ENCODE measurements around the gene FBXO42. TPM values are rescaled to one million over a fixed set of nuclear protein-coding genes. Genes with fewer than 3 reads are reported as not detected.
A peak's percentile ranks its signal among the peaks of the same experiment; 100 is the strongest.

Gene FBXO42
- total and polyA plus RNA-seq, 4 donors: 5.9 to 9.4 (median 6.5) TPM

DNA sequence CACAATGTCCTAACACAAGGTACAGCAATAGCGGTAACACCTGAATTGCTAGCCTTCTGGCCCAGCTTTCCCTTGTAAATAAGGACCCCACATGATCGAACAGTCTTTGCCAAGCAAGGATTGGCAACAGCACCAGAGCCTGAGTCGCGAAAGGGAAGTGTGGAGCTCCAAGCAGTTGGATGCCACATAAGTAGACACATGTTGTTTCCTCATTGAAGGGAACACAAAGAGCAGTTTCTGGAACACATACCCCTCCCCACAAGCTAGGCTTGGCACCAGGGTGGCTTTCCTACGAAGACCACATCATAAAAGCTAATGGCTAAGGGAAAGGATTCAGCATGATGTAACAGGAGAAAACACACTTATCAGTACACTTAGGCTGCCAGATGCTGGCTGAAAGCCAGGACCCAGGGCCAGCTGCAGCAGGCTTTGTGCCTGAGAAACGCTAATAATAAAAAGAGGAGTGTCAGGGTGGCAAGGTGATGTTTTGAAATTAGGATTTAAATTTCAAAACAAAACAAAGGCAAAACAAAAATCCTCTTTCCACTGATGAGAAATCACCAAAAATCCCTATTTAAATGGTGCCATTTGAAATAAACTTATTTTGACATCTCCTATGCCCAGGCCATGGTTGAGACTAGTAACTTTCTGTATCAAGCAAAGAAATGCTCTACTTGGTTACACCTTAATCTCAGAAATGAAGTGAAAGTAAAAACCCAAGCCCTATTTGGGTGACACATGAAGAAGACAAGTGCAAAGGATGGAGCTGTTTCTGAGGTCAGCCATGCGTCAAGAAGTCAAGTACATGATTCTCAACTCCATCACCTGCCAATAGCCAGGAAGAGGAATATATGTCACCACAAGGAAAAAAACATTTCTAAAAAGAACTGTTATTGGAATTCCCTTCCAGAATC lies 103.4 kb downstream of the FBXO42 start:
- 21% methylated on average over 7 of the region's 7 CpGs for WGBS
- peak; percentile 71 for TF ChIP-seq FOXA2 (IDR thresholded peaks at IDR 0.05)
- peak; percentile 53 for TF ChIP-seq YY1 (IDR thresholded peaks at IDR 0.05)
- no peak for TF ChIP-seq GABPA (IDR thresholded peaks at IDR 0.05 in 1 of 2, conservative IDR thresholded peaks at IDR 0.05 in 1 of 2)
- TF ChIP-seq SP1 (IDR thresholded peaks at IDR 0.05): peak; percentile 70
- peak; percentile 52 to 56 for TF ChIP-seq HNF4A (conservative IDR thresholded peaks at IDR 0.05)
- TF ChIP-seq RAD21 (IDR thresholded peaks at IDR 0.05): peak in 1 of 2 donors; percentile 35
- TF ChIP-seq RXRA (IDR thresholded peaks at IDR 0.05): peak; percentile 46 to 70
- peak; percentile 46 for TF ChIP-seq ZBTB33 (IDR thresholded peaks at IDR 0.05)
- peak; percentile 34 for TF ChIP-seq FOXA1 (IDR thresholded peaks at IDR 0.05)
- TF ChIP-seq EGR1 (IDR thresholded peaks at IDR 0.05; ENCODE audit: low read depth in 2 of 2): no peak
- peak; percentile 63 for TF ChIP-seq MAX (IDR thresholded peaks at IDR 0.05)
- no peak for TF ChIP-seq NR2F2 (IDR thresholded peaks at IDR 0.05)
- TF ChIP-seq TAF1 (conservative IDR thresholded peaks at IDR 0.05): no peak
- TF ChIP-seq, protein P1, sequence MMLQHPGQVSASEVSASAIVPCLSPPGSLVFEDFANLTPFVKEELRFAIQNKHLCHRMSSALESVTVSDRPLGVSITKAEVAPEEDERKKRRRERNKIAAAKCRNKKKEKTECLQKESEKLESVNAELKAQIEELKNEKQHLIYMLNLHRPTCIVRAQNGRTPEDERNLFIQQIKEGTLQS (IDR thresholded peaks at IDR 0.05): peak; percentile 69
- TF ChIP-seq JUND (IDR thresholded peaks at IDR 0.05): peak in 1 of 2 donors; percentile 43
- Histone ChIP-seq H3K4me3 (ENCODE audit: low read depth in 1 of 3, low read length in 3 of 3) (no peak overlapping the region), H3K27me3 (ENCODE audit: control insufficient read depth in 4 of 4, insufficient read depth in 4 of 4, low read length in 3 of 4) (no peaks in the 10 kb centered on the region), H3K27ac (ENCODE audit: low read depth in 1 of 2, low read length in 2 of 2) (peak overlapping the region; percentile 65), H3K9ac (ENCODE audit: low read depth in 1 of 2, low read length in 2 of 2) (peak overlapping the region in 1 of 2 donors; percentile 11), H3K4me1 (ENCODE audit: control insufficient read depth in 4 of 4, insufficient read depth in 4 of 4, low read length in 3 of 4) (peaks cover 5 to 38% (median 35%) of the 10 kb centered on the region in 4 donors), H3K36me3 (ENCODE audit: control insufficient read depth in 4 of 4, insufficient read depth in 3 of 4, low read depth in 1 of 4, low read length in 3 of 4) (peaks cover 2 to 15% (median 9%) of the 10 kb centered on the region in 4 donors), H3K9me3 (ENCODE audit: control insufficient read depth in 4 of 4, low read length in 3 of 4) (no peaks in the 10 kb centered on the region)
- DNase-seq (ENCODE audit: low spot score): peak; percentile 84

DNA sequence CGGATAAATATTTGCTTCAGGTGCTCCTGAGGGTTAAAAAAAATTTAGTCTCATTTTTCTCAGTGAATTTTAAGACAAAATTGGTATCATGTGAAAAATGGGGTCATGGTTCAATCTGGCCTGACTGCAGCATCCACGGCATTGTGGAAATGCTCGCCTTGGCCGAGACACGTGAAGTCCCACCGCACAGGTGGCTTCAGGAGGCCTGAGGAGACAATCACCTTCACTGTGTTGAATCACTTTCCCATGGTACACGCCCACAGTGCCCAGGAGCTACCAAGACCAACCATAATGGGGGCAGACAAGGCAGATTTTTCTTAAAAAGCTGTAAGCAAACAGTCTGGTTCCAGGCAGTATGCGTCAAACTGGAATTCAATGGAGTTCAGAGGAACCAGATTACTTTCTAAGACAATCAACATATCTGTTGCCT lies 104.3 kb downstream of the FBXO42 start:
- 81% methylated on average over 8 of the region's 8 CpGs for WGBS
- peak overlapping the region; percentile 52 to 65 for H3K27ac ChIP-seq (ENCODE audit: low read depth in 1 of 2, low read length in 2 of 2)
- peak overlapping the region in 1 of 2 donors; percentile 26 for H3K9ac ChIP-seq (ENCODE audit: low read depth in 1 of 2, low read length in 2 of 2)
- peaks cover 0 to 15% (median 9%) of the 10 kb centered on the region in 4 donors for H3K36me3 ChIP-seq (ENCODE audit: control insufficient read depth in 4 of 4, insufficient read depth in 3 of 4, low read depth in 1 of 4, low read length in 3 of 4)
- TF ChIP-seq NR2F2 (IDR thresholded peaks at IDR 0.05) (no peak), FOXA2 (IDR thresholded peaks at IDR 0.05) (no peak), YY1 (IDR thresholded peaks at IDR 0.05) (no peak), EGR1 (IDR thresholded peaks at IDR 0.05; ENCODE audit: low read depth in 2 of 2) (no peak), JUND (IDR thresholded peaks at IDR 0.05) (no peak), MAX (IDR thresholded peaks at IDR 0.05) (no peak)
- TF ChIP-seq, protein P2, sequence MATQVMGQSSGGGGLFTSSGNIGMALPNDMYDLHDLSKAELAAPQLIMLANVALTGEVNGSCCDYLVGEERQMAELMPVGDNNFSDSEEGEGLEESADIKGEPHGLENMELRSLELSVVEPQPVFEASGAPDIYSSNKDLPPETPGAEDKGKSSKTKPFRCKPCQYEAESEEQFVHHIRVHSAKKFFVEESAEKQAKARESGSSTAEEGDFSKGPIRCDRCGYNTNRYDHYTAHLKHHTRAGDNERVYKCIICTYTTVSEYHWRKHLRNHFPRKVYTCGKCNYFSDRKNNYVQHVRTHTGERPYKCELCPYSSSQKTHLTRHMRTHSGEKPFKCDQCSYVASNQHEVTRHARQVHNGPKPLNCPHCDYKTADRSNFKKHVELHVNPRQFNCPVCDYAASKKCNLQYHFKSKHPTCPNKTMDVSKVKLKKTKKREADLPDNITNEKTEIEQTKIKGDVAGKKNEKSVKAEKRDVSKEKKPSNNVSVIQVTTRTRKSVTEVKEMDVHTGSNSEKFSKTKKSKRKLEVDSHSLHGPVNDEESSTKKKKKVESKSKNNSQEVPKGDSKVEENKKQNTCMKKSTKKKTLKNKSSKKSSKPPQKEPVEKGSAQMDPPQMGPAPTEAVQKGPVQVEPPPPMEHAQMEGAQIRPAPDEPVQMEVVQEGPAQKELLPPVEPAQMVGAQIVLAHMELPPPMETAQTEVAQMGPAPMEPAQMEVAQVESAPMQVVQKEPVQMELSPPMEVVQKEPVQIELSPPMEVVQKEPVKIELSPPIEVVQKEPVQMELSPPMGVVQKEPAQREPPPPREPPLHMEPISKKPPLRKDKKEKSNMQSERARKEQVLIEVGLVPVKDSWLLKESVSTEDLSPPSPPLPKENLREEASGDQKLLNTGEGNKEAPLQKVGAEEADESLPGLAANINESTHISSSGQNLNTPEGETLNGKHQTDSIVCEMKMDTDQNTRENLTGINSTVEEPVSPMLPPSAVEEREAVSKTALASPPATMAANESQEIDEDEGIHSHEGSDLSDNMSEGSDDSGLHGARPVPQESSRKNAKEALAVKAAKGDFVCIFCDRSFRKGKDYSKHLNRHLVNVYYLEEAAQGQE (IDR thresholded peaks at IDR 0.05): no peak
- peak; percentile 35 for DNase-seq (ENCODE audit: low spot score)
- no peaks in the 10 kb centered on the region for H3K27me3 ChIP-seq (ENCODE audit: control insufficient read depth in 4 of 4, insufficient read depth in 4 of 4, low read length in 3 of 4)
- H3K4me3 ChIP-seq (ENCODE audit: low read depth in 1 of 3, low read length in 3 of 3): no peak overlapping the region
- peaks cover 5 to 35% (median 31%) of the 10 kb centered on the region in 4 donors for H3K4me1 ChIP-seq (ENCODE audit: control insufficient read depth in 4 of 4, insufficient read depth in 4 of 4, low read length in 3 of 4)
- no peaks in the 10 kb centered on the region for H3K9me3 ChIP-seq (ENCODE audit: control insufficient read depth in 4 of 4, low read length in 3 of 4)
